ENCODE data around the gene DLEC1.

The DLEC1 gene

GRCh38 chr3:38008191-38008701 is 30.8 kb upstream of the DLEC1 start:
- DNase-seq: no peak
- Histone ChIP-seq H3K36me3 (ENCODE audit: control insufficient read depth, insufficient read depth, low read length) (peaks cover 46% of the 10 kb centered on the region), H3K4me1 (ENCODE audit: control insufficient read depth, insufficient read depth, low read length, poor library complexity, severe bottlenecking) (peaks cover under 1% of the 10 kb centered on the region), H3K9me3 (ENCODE audit: control insufficient read depth, low read length) (no peaks in the 10 kb centered on the region), H3K27ac (ENCODE audit: insufficient read depth, low read length, poor library complexity, severe bottlenecking) (no peak overlapping the region), H3K4me3 (ENCODE audit: insufficient read depth, low read depth, low read length, poor library complexity, severe bottlenecking) (no peak overlapping the region), H3K27me3 (replicated peaks; ENCODE audit: control insufficient read depth, insufficient read depth, low read length, poor library complexity, severe bottlenecking) (no peaks in the 10 kb centered on the region)

DNA sequence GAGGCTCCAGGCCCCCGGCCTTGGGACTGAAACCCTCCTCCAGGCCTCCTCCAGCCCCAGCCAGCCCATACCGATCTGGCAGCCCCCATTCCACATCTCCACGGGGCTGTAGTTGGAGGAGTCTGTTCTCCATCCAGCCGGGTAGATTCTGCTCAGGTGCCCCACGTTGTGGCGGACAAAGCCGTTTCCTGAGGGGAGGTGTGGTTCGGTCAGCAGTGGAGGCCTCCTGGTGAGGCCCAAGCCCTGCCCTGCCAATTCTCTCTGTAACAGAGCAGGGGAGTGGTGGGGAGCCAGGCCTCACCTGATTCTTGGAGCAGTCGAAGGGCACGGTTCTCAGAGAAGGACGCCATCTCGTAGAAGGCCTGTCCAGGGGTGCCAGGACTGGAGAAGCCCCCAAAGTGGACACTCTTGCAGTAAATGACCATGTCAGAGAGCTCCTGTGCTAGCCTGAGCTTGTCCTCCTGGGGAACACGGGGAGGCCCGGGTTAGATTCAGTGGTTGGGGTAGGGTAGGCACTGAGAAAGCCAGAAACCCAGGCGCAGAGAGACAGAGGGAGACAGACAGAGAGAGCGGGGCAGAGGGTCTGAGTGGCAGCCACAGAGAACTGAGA is 29.9 kb upstream of the DLEC1 start:
- no peak overlapping the region for H3K4me3 ChIP-seq (ENCODE audit: insufficient read depth, low read depth, low read length, poor library complexity, severe bottlenecking)
- DNase-seq: no peak
- H3K27ac ChIP-seq (ENCODE audit: insufficient read depth, low read length, poor library complexity, severe bottlenecking): no peak overlapping the region
- H3K36me3 ChIP-seq (ENCODE audit: control insufficient read depth, insufficient read depth, low read length): peaks cover 45% of the 10 kb centered on the region
- H3K4me1 ChIP-seq (ENCODE audit: control insufficient read depth, insufficient read depth, low read length, poor library complexity, severe bottlenecking): no peaks in the 10 kb centered on the region
- H3K9me3 ChIP-seq (ENCODE audit: control insufficient read depth, low read length): no peaks in the 10 kb centered on the region
- no peaks in the 10 kb centered on the region for H3K27me3 ChIP-seq (replicated peaks; ENCODE audit: control insufficient read depth, insufficient read depth, low read length, poor library complexity, severe bottlenecking)

DNA sequence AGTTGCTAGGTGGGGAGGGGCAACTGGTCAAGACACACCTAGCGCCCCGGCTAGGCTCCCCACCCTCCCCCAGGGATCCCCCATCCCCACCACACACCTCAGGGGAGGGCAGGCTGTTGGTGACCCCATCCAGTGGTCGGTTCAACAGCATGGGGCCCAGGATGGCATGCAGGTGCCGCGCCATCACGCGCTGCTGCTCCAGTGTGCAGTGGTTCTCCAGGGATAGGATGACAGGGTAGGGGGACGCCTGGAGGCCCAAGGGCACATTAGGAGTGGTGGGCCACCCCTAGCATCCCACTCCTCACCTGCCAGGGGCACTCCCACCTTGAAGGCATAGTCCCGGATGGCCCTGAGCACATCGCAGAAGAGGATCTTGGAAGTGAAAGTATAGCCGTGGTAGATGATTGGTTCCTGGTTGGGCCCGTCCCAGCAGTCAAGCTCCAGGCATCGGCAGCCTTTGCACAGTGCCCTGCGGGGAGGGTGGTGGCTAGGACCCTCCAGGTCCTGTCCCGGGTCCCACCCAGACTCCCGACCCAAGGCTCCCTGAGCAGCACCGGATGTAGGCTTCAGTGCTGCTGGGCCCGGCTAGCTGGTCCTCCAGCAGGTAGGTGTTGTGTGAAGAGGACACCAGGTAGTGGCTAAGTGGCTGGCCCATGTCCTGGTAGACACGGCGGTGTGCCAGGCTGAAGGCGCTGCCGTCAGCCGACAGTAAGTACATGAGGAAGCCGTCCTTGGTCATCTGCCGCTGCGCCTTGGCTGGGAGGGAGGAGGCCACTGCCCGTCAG is 29.0 kb upstream of the DLEC1 start:
- H3K4me3 ChIP-seq (ENCODE audit: insufficient read depth, low read depth, low read length, poor library complexity, severe bottlenecking): no peak overlapping the region
- H3K27me3 ChIP-seq (replicated peaks; ENCODE audit: control insufficient read depth, insufficient read depth, low read length, poor library complexity, severe bottlenecking): no peaks in the 10 kb centered on the region
- H3K4me1 ChIP-seq (ENCODE audit: control insufficient read depth, insufficient read depth, low read length, poor library complexity, severe bottlenecking): no peaks in the 10 kb centered on the region
- H3K36me3 ChIP-seq (ENCODE audit: control insufficient read depth, insufficient read depth, low read length): peaks cover 42% of the 10 kb centered on the region
- H3K9me3 ChIP-seq (ENCODE audit: control insufficient read depth, low read length): no peaks in the 10 kb centered on the region
- H3K27ac ChIP-seq (ENCODE audit: insufficient read depth, low read length, poor library complexity, severe bottlenecking): no peak overlapping the region
- no peak for DNase-seq

DNA sequence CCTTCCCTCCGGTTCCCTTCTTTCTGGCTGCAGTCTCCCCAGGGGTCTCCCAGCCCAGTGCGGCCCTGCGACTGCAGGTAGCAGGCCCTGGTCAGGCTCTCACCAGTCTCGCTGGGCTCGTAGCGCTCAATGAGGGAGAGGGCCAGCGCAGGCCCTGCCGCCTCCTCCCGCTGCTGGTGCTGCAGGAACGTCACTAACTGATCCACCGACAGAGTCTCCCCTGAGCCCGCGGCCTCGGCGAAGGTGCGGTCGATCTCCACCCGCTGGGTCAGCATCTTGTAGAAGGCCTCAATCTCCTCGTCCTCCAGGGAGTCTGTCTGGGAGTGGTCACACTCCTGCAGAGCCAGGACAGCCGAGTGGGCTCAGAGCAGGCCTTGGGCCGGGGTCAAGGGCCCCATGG is 27.9 kb upstream of the DLEC1 start:
- Histone ChIP-seq H3K9me3 (ENCODE audit: control insufficient read depth, low read length) (peaks cover under 1% of the 10 kb centered on the region), H3K4me1 (ENCODE audit: control insufficient read depth, insufficient read depth, low read length, poor library complexity, severe bottlenecking) (no peaks in the 10 kb centered on the region), H3K4me3 (ENCODE audit: insufficient read depth, low read depth, low read length, poor library complexity, severe bottlenecking) (no peak overlapping the region), H3K27ac (ENCODE audit: insufficient read depth, low read length, poor library complexity, severe bottlenecking) (no peak overlapping the region), H3K27me3 (replicated peaks; ENCODE audit: control insufficient read depth, insufficient read depth, low read length, poor library complexity, severe bottlenecking) (no peaks in the 10 kb centered on the region), H3K36me3 (ENCODE audit: control insufficient read depth, insufficient read depth, low read length) (peaks cover 46% of the 10 kb centered on the region)
- DNase-seq: no peak

- Histone ChIP-seq H3K36me3 (ENCODE audit: control insufficient read depth, insufficient read depth, low read length) (peaks cover 52% of the 10 kb centered on the region), H3K27me3 (replicated peaks; ENCODE audit: control insufficient read depth, insufficient read depth, low read length, poor library complexity, severe bottlenecking) (no peaks in the 10 kb centered on the region)
Measured at GRCh38 chr3:38015485-38015884, 23.5 kb upstream of the DLEC1 start.

DNA sequence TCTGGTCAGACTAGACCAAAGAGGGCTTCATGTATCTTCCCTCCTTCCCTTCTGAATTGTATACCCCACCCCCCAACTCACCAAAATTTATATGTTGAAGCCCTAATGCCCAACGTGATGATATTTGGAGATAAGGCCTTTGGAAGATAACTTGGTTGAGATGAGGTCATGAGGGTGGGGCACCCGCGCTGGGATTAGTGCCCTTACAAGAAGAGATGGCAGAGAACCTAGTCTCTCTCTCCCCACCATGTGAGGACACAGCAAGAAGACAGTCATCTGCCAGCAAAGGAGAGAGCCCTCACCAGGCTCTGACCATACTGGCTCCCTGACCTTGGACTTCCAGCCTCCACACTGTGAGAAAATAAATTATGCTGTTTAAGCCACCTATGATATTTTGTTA is 23.0 kb upstream of the DLEC1 start:
- no peak overlapping the region for H3K4me3 ChIP-seq (ENCODE audit: insufficient read depth, low read depth, low read length, poor library complexity, severe bottlenecking)
- no peaks in the 10 kb centered on the region for H3K4me1 ChIP-seq (ENCODE audit: control insufficient read depth, insufficient read depth, low read length, poor library complexity, severe bottlenecking)
- no peak overlapping the region for H3K27ac ChIP-seq (ENCODE audit: insufficient read depth, low read length, poor library complexity, severe bottlenecking)
- peaks cover 52% of the 10 kb centered on the region for H3K36me3 ChIP-seq (ENCODE audit: control insufficient read depth, insufficient read depth, low read length)
- peaks cover 4% of the 10 kb centered on the region for H3K9me3 ChIP-seq (ENCODE audit: control insufficient read depth, low read length)
- no peak for DNase-seq
- H3K27me3 ChIP-seq (replicated peaks; ENCODE audit: control insufficient read depth, insufficient read depth, low read length, poor library complexity, severe bottlenecking): no peaks in the 10 kb centered on the region

More at GRCh38 chr3:38015485-38015884, 23.5 kb upstream of the DLEC1 start:
- no peak for DNase-seq
- Histone ChIP-seq H3K27ac (ENCODE audit: insufficient read depth, low read length, poor library complexity, severe bottlenecking) (no peak overlapping the region), H3K9me3 (ENCODE audit: control insufficient read depth, low read length) (peaks cover 4% of the 10 kb centered on the region), H3K4me1 (ENCODE audit: control insufficient read depth, insufficient read depth, low read length, poor library complexity, severe bottlenecking) (no peaks in the 10 kb centered on the region), H3K4me3 (ENCODE audit: insufficient read depth, low read depth, low read length, poor library complexity, severe bottlenecking) (no peak overlapping the region)

GRCh38 chr3:38016410-38016809 is 22.6 kb upstream of the DLEC1 start:
- H3K36me3 ChIP-seq (ENCODE audit: control insufficient read depth, insufficient read depth, low read length): peaks cover 52% of the 10 kb centered on the region
- H3K27ac ChIP-seq (ENCODE audit: insufficient read depth, low read length, poor library complexity, severe bottlenecking): no peak overlapping the region
- DNase-seq: no peak
- no peaks in the 10 kb centered on the region for H3K27me3 ChIP-seq (replicated peaks; ENCODE audit: control insufficient read depth, insufficient read depth, low read length, poor library complexity, severe bottlenecking)
- H3K4me1 ChIP-seq (ENCODE audit: control insufficient read depth, insufficient read depth, low read length, poor library complexity, severe bottlenecking): no peaks in the 10 kb centered on the region
- H3K9me3 ChIP-seq (ENCODE audit: control insufficient read depth, low read length): peaks cover 4% of the 10 kb centered on the region
- H3K4me3 ChIP-seq (ENCODE audit: insufficient read depth, low read depth, low read length, poor library complexity, severe bottlenecking): no peak overlapping the region

DNA sequence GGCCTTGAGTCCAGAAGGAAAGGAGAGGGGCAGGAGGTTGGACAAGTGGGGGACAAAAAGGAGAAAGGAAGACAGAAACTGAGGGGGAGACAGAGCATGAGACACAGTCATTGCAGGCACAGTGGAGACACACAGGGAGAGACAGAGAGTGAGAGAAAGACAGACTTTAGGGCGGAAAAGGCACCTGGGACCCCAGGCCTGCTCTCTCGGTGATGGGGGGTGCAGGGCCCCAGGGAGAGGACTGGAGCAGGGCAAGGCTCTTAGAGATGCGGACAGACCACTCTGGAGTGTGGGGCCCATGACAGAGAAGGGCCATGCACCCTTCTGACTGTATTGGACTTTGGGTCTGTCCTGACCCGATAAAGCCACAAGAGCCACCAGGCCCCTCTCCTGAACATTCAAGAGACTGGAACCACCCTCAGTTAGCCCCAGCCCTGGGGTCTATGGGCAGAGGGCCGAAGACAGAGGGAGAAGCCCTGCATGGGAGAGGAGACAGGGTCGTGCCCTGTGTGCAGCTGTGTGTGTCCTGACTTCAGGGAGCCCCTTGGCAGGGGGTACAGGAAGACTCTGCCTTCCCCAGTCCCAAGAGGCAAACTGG is 22.1 kb upstream of the DLEC1 start:
- no peak overlapping the region for H3K4me3 ChIP-seq (ENCODE audit: insufficient read depth, low read depth, low read length, poor library complexity, severe bottlenecking)
- H3K4me1 ChIP-seq (ENCODE audit: control insufficient read depth, insufficient read depth, low read length, poor library complexity, severe bottlenecking): no peaks in the 10 kb centered on the region
- H3K27me3 ChIP-seq (replicated peaks; ENCODE audit: control insufficient read depth, insufficient read depth, low read length, poor library complexity, severe bottlenecking): no peaks in the 10 kb centered on the region
- H3K27ac ChIP-seq (ENCODE audit: insufficient read depth, low read length, poor library complexity, severe bottlenecking): no peak overlapping the region
- peaks cover 4% of the 10 kb centered on the region for H3K9me3 ChIP-seq (ENCODE audit: control insufficient read depth, low read length)
- DNase-seq: no peak
- peaks cover 49% of the 10 kb centered on the region for H3K36me3 ChIP-seq (ENCODE audit: control insufficient read depth, insufficient read depth, low read length)

DNA sequence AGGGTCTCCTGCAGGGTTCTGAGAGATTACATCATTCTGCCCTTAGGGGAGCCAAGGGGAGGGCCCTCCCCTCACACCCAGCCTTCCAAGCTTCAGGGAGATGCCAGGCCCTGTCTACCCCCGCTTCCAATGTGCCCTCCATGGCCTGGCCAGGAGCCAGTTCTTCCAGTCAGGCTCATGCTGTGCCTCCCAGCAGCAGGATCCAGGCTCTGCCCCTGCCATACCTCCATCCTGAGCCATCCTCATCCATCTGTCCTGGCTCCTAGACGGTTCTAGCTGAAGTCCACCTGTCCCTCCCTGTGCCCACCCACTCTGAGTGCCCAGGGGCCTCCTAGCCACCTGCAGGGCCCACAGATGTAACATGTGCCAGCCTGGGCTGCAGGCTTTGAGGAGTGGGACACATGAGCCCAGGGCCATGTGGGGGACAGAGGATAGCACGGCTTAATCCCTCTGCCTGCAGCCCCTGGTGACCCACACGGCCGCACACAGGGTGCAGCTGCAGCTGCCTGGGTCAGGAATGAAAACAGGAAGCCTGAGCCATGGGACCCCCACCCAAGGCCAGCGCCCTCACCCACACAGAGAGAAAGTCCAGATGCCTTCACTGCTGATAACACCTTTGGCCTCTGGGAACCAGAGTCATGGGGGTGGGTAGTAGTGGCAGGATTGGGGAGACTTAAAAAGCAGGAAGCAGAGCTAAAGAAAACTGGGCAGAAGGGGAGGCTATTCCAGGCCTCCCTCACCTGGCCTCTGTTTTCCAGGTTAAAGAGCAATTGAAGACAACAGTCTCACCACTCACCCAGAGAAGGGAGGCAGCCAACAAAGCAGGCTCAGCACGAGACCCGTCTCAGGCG is 21.3 kb upstream of the DLEC1 start:
- Histone ChIP-seq H3K9me3 (ENCODE audit: control insufficient read depth, low read length) (peaks cover 4% of the 10 kb centered on the region), H3K27ac (ENCODE audit: insufficient read depth, low read length, poor library complexity, severe bottlenecking) (no peak overlapping the region), H3K27me3 (replicated peaks; ENCODE audit: control insufficient read depth, insufficient read depth, low read length, poor library complexity, severe bottlenecking) (no peaks in the 10 kb centered on the region), H3K4me1 (ENCODE audit: control insufficient read depth, insufficient read depth, low read length, poor library complexity, severe bottlenecking) (no peaks in the 10 kb centered on the region), H3K4me3 (ENCODE audit: insufficient read depth, low read depth, low read length, poor library complexity, severe bottlenecking) (no peak overlapping the region), H3K36me3 (ENCODE audit: control insufficient read depth, insufficient read depth, low read length) (peaks cover 49% of the 10 kb centered on the region)
- DNase-seq: no peak
